NCI-H526 treated with DMSO at 0.1 percent for 48 hours (cell line): ENCODE measurements around the gene GHR.

Experiments used
- DNase-seq: peaks from one replicate; lab custom pipeline; 2025; lab: John Stamatoyannopoulos, UW

GHR gene

DNA sequence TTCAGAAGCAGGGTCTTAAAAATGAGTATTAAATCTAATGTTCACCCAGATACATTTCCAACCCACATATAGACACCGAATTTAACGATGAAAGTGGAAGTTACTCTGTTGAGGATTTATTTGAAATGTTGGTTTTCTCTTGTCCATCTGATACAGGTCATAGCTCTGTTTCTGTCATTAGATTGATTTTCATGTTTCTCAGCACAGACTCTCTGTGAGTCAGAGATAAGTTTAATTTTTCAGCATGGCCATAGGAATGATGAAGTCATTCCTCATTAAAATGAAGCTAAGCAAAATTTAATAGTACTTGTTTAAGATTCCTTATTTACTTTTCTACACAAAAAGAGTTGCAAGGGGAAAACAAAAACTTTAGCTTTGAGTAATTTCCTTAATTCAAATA, 38.8 kb downstream of the GHR start:
- no peak for DNase-seq

DNA sequence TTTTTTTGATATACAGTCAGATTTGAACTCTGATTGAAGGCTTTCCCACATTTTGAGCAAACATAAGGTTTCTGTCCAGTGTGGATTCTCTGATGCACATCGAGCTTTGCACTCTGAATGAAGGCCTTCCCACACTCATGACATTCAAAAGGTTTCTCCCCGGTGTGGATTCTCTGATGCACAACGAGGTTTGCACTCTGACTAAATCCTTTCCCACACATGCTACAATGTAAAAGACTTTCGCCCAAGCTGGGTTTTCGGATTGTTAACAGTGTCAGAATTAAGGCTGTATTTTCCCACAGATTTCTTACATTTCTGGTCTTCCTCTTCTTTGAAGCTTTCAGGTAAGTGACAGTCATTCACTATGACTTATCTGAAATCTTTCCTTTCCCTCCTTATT, 44.3 kb downstream of the GHR start:
- DNase-seq, result no peak

DNA sequence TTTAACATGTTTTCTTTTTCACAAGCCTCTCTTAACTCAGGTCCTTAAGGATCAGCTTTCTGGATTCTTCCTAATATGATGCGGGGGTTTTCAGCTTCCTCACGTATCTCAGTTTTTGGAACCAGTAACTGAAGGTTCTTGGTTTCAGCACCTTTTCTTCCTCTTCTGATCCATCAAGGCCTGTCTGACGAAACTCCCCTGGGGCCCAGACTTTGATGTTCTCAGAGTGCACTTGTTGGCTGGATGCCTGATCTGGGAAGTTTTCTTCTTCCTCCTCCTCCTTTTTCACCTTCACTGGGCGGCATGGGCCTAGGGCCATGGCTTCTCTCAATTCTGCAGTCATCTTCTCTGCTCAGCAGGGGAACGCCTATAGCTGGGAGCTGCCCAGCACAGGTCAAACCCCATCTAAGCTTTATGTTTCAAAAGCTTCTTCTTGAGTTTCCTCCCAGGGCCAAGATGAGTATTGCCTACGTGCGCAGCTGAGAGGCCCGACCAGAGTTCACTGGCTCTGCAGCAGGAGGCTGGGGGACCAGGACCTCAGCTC, 44.8 kb downstream of the GHR start:
- no peak for DNase-seq

DNA sequence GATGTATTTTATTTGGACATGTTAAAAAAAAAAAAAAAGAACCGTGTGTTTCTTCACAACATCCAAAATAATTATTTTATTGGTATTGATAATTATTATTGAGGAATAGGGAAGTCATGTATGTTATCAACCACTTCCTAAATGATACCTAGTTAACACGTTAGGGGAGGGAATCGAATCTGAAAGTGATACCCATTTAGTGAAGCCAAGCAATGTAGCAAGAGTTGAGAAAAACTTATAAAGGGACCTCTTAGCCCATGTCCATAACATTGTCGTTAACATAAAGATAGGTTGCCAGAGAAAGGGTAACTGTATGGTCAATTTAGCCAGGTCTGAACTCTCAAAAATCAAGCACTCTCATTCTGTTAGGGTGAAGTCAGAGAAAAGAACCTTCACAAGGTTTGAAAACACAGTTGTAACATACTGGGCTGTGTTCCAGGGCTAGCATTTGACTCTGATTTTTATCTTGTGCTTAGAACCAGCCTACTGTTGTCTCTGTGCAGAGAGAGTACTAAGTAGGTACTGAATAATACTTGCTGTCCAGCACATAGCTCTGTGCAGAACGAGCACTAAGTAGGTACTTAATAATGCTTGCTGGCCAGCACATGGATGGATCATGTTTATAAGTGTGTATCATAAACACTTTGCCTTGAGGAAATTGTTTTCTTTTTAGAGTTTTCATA, 60.4 kb downstream of the GHR start:
- DNase-seq, result no peak

DNA sequence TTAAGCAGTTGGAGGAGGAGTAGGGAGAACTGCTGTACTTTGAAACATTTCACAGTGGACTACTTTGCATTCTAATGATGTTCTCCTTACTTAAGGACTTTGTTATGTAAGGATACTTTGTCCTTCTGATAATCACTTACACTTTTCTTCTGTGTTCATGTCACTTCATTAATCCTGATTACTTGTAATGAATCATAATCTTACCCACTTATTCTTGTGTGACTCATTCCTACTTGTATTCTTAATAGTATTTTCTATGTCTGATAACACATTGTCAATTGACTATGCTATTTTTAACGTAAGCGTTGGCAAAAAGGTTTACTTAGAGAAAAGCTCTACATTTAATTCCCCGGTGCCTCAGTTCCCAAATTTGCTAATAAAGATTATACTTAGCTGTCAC, 63.8 kb downstream of the GHR start:
- DNase-seq, result no peak

DNA sequence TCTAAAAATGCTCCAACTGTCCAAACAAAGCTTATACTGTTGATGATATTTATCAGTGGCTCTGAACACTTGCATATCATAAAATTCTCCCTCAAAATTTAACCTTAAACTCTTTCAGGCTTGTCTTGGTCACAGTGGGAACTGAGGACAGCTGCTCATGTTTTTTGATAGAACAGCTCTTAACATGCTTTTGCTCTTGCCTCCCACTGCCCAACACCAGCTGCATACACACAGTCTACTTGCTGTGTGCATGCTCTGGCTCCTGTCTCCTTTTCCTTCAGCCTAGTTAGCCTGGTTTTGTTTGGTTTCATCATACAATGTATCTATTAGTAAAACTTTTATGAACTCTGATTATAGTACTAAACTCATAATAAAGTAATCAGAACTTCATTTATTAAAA, 64.6 kb downstream of the GHR start:
- DNase-seq, result no peak

DNA sequence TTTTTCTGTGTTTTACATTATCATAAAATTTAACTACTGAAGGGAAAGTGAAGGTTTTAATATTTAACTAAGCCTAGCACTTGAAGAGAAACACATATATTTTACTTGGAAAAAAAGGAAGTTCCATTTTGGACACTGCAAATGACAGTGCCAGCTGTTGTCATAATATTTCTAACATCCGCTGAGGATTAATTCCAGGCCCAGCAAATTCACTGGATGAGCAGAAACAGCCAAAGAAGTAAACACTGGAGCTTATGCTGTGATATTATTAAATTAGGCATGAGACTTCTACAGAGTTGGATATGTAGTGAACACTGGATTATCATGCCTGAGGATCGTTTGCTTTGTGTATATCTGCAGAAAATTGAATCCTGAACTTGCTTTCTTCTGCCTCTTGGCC, 67.6 kb downstream of the GHR start:
- no peak for DNase-seq

DNA sequence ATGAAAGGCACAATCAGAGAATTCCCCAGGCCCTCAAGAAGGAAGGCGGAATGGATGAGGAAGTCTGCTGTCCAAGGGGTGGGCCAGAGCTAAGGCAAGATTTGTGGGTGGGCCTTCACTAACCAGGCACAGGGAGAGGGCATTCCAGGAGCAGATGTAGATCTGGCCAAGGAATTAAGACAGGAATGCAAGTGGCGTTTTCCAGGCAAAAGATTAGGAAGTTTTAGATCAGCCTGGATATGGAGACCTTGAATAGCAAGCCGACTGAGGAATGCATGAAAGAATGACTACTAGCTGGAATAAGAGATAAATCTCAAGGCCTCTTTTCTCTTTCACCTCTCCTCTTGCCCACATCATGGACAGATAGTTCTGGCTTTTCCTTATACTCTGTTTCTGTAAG, 68.5 kb downstream of the GHR start:
- no peak for DNase-seq

DNA sequence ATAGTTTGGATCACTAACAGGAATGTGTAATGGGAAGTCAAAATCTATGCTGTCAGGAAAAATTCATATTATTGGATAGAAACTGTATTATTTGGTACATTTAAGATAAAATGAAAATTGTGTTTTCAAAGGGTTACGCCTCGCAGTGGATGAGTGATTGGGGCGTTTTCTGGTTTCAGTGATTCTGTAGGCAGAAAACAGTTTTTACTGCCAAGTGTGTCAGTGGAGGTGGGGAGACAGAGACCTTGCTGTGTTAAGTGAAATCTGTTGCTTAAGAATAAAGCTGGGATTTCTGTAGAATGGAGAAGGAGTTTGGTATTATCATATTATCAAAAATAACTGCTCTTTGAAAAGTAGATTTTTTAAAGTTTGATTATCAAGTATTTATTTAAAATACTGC, 69.7 kb downstream of the GHR start:
- no peak for DNase-seq

DNA sequence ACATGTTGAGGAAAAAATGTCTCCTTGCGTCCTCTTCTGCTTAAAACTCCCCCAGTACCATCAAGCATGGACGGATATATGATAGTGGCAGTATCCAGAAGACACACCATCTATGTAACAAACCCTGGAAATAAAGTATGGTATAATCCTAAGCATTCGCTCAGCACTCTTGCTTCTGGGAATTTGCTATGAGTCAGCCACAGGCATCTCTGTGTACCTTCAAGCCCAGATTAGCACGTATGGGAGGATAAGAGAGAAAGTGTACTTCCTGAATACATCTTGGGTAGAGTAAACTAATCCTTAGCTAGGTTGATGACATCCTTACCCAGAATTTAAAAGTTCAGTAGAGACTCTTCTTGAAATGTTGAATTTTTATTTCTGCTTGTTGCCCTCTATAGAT, 71.2 kb downstream of the GHR start:
- DNase-seq, result no peak

DNA sequence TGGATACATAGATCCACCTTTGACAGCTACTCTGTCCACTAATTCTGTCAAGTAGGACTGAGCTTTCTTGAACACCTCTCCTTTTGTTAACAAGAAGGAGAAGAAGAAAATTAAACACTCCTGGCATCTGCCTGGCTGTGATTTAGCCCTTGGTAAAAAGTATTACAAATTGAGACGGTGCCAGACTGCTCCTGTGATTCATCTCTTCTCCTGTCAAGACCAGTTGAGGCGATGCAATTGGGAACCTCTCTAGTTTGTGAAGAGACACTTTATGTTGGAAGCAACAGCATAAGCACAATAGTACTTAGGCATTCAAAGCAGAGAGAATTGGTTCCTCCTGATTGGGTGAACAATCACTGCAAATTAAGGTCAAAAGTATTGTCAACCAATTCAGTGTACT, 72.7 kb downstream of the GHR start:
- no peak for DNase-seq

DNA sequence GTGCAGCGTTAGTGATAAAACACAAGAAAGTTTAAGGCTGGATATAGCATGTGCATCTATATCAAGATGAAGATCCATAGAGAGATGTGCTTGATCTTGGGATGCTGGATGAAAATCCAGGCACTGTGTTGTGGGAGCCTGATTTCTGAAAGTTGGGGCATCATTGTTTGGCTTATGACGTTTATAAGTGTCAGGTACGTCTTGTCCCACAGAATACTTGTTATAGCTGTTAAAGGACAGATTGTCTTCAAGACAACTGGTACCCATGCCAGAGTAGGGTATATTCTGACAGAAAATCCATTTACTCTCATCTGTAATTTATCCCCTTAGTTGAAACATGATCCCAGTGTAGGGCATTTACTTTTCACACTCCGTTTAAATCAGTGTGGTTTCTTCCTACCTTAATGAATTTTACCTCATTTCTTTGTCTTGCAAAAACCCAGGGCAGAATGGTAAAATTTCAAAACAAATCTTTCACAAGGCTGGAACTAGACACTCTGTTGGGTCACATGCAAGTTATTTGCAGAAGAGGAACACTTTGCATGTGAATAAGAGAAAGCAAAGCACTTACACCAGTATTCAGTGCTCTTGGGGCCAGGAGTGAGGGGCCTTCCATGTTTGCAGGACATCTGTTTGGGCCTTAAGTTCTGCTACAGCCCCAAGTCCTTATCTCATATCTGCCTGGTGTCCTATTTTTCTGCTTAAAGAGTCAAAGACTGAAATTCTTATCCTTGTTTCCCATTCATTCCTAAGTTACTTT, 73.3 kb downstream of the GHR start:
- DNase-seq, result no peak

DNA sequence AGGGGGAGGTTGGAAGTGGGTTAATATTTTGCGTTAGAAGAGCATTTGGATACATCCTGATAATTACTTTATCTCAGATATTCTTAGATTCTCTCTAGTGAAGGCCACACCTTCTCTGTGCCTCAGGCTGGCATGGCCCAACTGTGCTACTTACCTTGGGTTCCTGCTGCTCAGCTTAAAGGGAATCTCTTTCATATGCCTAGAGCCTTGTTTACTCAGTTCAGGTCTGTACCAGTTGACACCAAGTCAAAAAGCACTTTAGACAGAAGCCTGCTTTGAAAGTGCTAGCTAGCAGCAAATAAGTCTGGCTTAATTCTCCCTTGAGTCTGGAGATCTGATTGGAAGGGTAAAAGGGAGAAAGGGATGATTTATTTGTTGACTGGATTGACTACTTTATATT, 74.8 kb downstream of the GHR start:
- no peak for DNase-seq

DNA sequence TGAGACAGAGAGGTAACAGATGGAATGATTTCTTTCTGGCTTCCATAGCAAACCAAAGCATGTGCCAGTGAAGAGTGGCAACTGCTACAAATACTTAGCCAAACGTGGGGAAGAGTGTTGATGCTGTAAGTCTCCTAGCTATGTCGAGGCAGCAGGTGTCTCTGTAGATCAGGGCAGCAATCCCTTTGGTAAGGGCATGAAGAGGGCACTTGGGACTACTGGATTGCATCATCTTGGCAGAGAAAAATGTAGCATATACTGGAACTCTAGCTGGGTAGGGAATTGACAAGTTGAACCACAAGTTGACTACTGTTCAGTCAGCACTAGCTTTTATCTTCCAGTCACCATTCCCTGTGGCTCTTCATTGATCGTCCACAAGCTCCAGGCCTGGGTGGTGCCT, 75.8 kb downstream of the GHR start:
- DNase-seq, result no peak

DNA sequence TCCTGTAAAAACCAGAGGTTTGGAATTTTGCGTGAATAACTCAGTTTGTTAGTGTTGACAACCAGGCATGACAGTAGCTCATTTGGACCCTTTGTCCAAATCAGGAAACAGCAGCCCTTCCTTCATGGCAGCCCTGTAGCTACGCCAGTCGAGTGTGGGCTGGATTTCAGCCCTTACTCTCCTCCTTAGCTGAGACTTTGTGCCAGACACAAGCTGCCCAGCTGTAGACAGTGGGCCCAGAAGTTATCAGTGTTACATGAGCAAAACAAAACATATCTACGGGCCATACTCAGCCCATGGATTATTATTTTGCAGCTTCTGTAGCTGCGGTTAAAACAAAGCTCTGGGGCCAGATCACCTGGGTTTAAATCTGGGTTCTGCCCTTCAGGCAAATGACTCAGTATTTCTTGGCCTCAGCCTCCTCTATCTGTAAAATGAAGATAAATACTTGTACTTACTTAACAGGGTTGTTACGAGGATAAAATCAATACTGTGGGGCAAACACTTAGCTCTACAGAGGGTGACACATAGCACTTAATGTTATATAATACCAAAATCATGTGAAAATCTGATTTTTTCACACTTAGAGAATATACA, 76.9 kb downstream of the GHR start:
- no peak for DNase-seq

DNA sequence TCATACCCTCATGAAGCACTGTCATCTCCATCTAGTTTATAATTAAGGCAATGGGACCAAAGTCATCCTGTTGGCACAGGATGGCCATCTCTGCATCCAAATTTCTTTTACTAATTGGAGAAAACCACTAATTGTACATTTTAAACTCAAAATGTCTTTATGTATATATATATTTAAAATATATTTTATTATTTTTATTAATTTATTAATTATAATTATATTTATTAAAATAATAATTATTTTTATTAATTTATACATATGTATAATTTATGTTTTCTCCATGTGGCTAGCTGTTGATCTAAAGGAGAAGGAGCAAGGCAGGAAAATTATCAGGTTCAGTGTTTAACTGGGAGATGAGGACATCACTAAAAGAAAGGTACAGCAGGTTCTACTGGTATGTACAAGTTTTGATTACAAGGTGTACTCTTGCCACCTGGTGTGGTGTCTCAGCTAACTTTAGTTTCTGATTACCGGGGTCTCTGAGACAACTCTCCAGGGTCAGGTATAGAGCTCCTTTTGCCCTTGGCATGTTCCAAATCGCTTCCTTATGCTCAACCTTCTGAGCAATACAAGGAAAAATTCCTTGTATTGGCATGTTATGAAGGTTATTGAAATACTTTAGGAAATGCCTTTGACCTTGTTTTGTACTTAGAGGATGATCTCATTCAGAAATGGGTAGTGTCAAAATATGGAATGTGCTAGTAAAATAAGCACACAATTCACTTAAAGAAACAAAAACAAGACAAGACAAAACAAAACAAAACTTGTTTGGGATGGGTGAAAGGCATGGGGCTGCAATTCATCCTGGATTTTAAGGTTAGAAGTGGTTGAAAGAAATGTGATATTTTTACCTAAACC, 79.6 kb downstream of the GHR start:
- no peak for DNase-seq

DNA sequence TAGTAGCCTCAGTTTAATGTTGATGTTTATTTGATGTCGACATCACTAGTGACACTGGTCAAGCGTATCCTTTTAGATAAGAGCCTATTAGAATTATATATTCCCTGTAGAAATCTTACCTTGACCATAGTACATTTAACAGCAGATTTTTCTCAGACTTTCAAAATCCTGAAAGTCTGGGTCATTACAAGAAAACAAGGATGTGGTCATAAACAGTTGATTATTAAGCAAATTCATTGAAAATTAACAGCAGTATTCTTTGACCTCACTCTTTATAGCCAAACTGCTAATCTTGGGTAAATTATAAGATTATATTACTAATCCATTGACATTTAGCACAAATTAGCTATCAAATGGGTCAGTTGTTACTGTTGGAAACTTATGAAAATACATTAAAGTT, 83.4 kb downstream of the GHR start:
- DNase-seq, result no peak

DNA sequence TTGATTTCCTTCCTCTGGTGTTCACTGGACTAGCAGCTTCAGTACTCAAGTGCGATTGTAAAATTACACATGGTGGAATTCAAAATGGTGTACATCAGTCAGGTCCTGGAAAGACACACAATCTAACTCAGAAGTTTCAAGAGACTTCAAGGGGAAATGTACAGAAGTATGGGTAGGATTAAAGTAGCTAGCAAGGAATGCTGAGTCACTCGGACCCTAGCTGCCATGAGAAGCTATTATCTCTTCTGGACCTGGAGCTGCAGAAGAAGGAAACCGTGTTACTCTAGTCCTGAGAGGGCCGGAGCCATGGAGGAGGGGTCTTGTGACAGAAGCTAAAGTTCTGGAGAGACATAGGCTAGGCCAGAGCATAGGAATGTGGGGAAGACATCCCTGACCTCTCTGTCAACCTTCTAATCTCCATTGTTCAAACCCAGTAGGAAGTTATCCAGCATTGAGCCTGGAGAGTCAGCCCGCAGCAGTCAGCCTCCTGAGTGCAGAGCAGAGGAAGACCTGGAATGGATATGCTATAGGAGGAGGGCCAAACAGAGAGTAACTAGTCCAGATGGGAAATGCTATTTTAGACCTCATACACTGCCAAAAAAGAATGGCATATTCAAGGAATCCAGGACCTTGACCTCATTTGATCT, 84.3 kb downstream of the GHR start:
- no peak for DNase-seq

DNA sequence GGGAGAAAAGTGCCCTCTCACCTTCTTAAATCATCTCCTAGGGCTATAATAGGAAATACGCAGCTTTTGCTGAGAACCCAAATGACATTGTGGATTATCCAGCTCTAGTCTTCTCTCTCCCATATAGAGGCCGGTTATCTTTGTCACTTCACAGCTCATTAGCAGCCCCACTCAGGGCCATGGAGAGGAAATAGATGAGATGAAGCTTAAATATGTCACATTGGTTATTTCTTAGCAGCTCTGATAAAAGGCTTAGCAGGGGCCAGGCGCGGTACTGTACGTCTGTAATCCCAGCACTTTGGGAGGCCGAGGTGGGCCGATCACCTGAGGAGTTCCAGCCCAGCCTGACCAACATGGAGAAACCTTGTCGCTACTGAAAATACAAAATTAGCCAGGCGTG, 90.0 kb downstream of the GHR start:
- DNase-seq, result no peak

DNA sequence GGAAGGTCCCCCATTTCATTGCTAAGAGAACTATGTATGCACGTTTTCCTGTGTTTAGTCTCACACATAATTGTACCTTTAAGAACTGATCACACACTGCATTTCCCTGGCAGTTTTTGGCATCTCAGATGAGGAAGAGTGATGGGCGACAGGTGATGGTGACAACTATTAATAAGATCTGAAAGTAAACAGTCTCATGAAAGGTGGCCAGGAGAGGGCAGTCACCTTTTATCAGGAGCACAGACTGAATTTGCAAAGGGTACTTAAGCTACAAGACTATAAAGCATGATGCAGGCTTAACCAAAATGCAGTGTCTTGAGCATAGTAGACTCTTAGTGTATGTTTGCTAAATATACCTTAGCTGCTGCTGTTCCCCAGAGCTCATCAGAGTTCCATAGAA, 91.5 kb downstream of the GHR start:
- DNase-seq, result no peak

DNA sequence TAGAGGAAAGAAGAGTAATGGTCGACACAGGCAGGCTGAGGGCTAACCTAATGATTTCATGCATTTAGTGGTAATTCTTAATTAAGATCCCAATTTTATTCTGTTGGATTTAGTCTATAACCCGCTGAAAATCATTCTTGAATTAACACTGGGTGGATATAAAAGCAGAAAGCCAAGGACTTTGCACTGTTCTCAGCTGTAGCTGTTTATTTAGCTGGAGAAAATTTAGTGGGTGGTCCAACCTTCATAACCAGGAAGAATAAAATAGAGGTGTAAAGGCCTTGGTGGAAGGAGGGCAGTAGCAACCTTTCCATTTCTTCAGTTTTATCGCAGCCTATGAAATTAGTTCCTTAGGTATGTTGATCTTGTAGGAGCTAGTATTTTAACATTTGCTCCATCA, 92.3 kb downstream of the GHR start:
- no peak for DNase-seq
